Transverse colon (tissue), 4 donors: Measurements from ENCODE around the gene FBXL2. TPM values are rescaled to one million over a fixed set of nuclear protein-coding genes. Genes with fewer than 3 reads are reported as not detected.

Source experiments
- DNase-seq: peaks from one replicate; pipeline ENCODE4 v3.0.0-alpha.2; 2019
- H3K27ac ChIP-seq, 4 donors: fragments of 200-600 bp; sonication (generic); 2 replicates each; pipeline ENCODE4 v1.5.1; 2016 to 2018; ENCODE audit warnings: inconsistent platforms in 4 of 4
- H3K27me3 ChIP-seq: fragments of 200-600 bp; sonication (generic); 2 replicates; pipeline ENCODE4 v1.5.1; 2017; ENCODE audit warnings: inconsistent platforms
- H3K36me3 ChIP-seq, 4 donors: fragments of 200-600 bp; sonication (generic); 2 replicates each; pipeline ENCODE4 v1.5.1; 2017 to 2019; ENCODE audit warnings: inconsistent platforms in 4 of 4
- H3K4me1 ChIP-seq, 4 donors: fragments of 200-600 bp; sonication (generic); 2 replicates each; pipeline ENCODE4 v1.5.1; 2017 to 2020; ENCODE audit warnings: inconsistent platforms in 4 of 4
- H3K4me3 ChIP-seq, 4 donors: fragments of 200-600 bp; sonication (generic); 1 replicate in 1 of 4; 2 replicates in 3 of 4; pipeline versions ENCODE4 v1.5.1 to v1.6.1; 2017 to 2019; ENCODE audit warnings: inconsistent platforms in 4 of 4
- H3K9me3 ChIP-seq, 2 donors: fragments of 200-600 bp; sonication (generic); 2 replicates each; pipeline ENCODE4 v1.5.1; 2017 to 2019; ENCODE audit warnings: inconsistent platforms in 2 of 2
- EP300 ChIP-seq: sonication (generic); formaldehyde crosslinking; IDR thresholded peaks from one replicate; pipeline ENCODE4 v1.6.1; 2017; ENCODE audit warnings: antibody characterized with exemption, low read depth
- POLR2A ChIP-seq: fragments of 450-650 bp; IDR thresholded peaks from one replicate; pipeline ENCODE4 v1.6.1; 2016; ENCODE audit warnings: antibody characterized with exemption, mild to moderate bottlenecking, moderate library complexity
- POLR2AphosphoS5 ChIP-seq, 3 donors: sonication (generic); formaldehyde crosslinking; IDR thresholded peaks; one replicate each; pipeline ENCODE4 v1.6.1; 2016; ENCODE audit warnings: antibody characterized with exemption in 3 of 3
- WGBS, 2 donors: methylation state at CpG; one replicate each; pipeline ENCODE4 v1.1.5; 2018; ENCODE audit warnings: low coverage in 1 of 2; 5-methylcytosine and 5-hydroxymethylcytosine counted together
- in situ Hi-C, 4 donors: fragments of 200-750 bp; cut with MboI; loops; one replicate each; pipeline versions ENCODE4 v1.15.0 to v1.15.1; 2017; ENCODE audit warnings: low sequenced_read_pairs in 3 of 4, low pct_ligation_motif_present in 1 of 4, low pct_unique_long_range_greater_than_20kb in 1 of 4
- intact Hi-C: fragments of 100-400 bp; cut with DNase I; formaldehyde crosslinking; loops from one replicate; pipeline ENCODE4 v1.15.1; 2023; ENCODE audit warnings: low total_unique reads
- total RNA-seq, 4 donors: library from RNA; depleted of rRNA; stranded (reverse); fragments of >200 nt; gene quantifications; one replicate each; pipeline ENCODE4 v1.1.0, GENCODE V29; 2016
- TF ChIP-seq, protein P1 (sequence below), 5 experiments: fragments of 200-600 bp in 3 of 5; fragments of 450-650 bp in 2 of 5; sonication (generic) in 3 of 5; IDR thresholded peaks; 1 replicate in 2 of 5; 2 replicates in 3 of 5; pipeline ENCODE4 v1.5.1; 2016 to 2017; ENCODE audit warnings: antibody characterized with exemption in 5 of 5, inconsistent platforms in 3 of 5, mild to moderate bottlenecking in 2 of 5, moderate library complexity in 1 of 5

Gene FBXL2
- total RNA-seq, 4 donors from 2014 or later: 1.6 to 3.0 (median 2.6) TPM

DNA sequence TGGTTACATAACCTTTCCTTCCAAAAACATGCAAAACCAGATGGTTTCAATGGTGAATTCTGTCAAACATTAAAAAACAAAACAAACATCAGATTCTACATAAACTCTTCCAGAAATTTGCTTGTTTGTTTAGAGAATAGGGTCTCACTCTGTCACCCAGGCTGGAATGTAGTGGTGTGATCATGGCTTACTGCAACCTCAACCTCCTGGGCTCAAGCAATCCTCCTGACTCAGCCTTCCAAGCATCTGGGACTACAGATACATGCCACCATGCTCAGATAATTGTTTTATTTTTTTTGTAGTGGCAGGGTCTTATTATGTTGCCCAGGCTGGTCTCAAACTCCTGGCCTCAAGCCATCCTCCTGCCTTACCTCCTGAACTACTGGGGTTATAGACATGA is 36.1 kb downstream of the FBXL2 start:
- H3K27ac ChIP-seq: no peak overlapping the region
- H3K4me1 ChIP-seq: no peaks in the 10 kb centered on the region
- in situ Hi-C loops: no loop called here
- no peaks in the 10 kb centered on the region for H3K36me3 ChIP-seq
- H3K4me3 ChIP-seq: no peak overlapping the region
- peaks cover 5 to 9% of the 10 kb centered on the region in 2 donors for H3K9me3 ChIP-seq
- DNase-seq: no peak
- no peaks in the 10 kb centered on the region for H3K27me3 ChIP-seq
- intact Hi-C loops: no loop called here
- no peak for TF ChIP-seq EP300
- TF ChIP-seq, protein P1, sequence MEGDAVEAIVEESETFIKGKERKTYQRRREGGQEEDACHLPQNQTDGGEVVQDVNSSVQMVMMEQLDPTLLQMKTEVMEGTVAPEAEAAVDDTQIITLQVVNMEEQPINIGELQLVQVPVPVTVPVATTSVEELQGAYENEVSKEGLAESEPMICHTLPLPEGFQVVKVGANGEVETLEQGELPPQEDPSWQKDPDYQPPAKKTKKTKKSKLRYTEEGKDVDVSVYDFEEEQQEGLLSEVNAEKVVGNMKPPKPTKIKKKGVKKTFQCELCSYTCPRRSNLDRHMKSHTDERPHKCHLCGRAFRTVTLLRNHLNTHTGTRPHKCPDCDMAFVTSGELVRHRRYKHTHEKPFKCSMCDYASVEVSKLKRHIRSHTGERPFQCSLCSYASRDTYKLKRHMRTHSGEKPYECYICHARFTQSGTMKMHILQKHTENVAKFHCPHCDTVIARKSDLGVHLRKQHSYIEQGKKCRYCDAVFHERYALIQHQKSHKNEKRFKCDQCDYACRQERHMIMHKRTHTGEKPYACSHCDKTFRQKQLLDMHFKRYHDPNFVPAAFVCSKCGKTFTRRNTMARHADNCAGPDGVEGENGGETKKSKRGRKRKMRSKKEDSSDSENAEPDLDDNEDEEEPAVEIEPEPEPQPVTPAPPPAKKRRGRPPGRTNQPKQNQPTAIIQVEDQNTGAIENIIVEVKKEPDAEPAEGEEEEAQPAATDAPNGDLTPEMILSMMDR (IDR thresholded peaks at IDR 0.05): no peak

DNA sequence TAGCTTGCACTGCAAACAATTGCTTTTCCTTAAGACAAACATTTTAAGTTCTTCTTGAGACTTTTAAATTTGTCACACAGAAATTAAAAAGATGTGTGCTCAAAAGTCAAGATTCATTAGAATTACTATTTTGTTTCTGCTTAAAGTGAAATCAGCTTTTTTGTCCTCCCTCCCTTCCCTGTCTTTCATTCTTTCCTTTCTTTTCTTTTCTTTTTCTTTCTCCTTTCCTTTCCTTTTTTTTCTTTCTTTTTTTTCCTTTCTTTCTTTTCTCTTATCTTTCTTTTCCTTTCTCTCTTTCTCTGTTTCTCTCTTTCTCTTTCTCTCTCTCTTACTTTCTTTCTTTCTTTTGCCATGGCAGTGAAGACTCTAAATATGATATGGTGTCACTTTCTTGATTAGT is 37.8 kb downstream of the FBXL2 start:
- in situ Hi-C loops: no loop called here
- no peak overlapping the region for H3K27ac ChIP-seq
- no peaks in the 10 kb centered on the region for H3K36me3 ChIP-seq
- H3K9me3 ChIP-seq: peaks cover 5 to 9% of the 10 kb centered on the region in 2 donors
- intact Hi-C loops: no loop called here
- TF ChIP-seq POLR2AphosphoS5 (IDR thresholded peaks at IDR 0.05): no peak
- TF ChIP-seq, protein P1 (IDR thresholded peaks at IDR 0.05): no peak
- TF ChIP-seq POLR2A: no peak
- no peak for TF ChIP-seq EP300
- H3K4me1 ChIP-seq: no peaks in the 10 kb centered on the region
- no peaks in the 10 kb centered on the region for H3K27me3 ChIP-seq
- no peak overlapping the region for H3K4me3 ChIP-seq
- DNase-seq: no peak

DNA sequence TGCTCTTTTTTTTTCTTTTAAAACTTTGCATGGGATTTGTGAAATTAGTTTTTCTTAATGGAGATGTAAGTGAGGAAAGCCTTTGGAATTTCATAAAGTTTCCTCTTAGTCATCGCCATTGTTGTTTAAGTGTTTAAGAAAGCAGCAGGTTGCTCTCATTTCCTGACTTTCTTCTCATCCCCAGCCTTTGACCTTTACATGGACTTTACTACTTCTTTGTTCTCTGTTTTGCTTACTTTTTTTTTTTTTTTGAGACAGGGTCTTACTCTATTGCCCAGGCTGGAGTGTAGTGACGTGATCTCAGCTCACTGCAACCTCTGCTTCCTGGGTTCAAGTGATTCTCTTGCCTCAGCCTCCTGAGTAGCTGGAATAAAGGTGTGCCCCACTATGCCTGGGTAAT is 38.6 kb downstream of the FBXL2 start:
- no peaks in the 10 kb centered on the region for H3K4me1 ChIP-seq
- in situ Hi-C loops (no loop called here), intact Hi-C loops (no loop called here)
- H3K36me3 ChIP-seq: no peaks in the 10 kb centered on the region
- H3K9me3 ChIP-seq: peaks cover 1 to 4% of the 10 kb centered on the region in 2 donors
- no peak for DNase-seq
- H3K4me3 ChIP-seq: no peak overlapping the region
- no peaks in the 10 kb centered on the region for H3K27me3 ChIP-seq
- 75 to 82% methylated on average over 2 of the region's 2 CpGs for WGBS, 2 donors
- no peak for TF ChIP-seq POLR2AphosphoS5 (IDR thresholded peaks at IDR 0.05)
- TF ChIP-seq, protein P1 (IDR thresholded peaks at IDR 0.05): no peak
- TF ChIP-seq POLR2A: no peak
- TF ChIP-seq EP300: no peak
- no peak overlapping the region for H3K27ac ChIP-seq

DNA sequence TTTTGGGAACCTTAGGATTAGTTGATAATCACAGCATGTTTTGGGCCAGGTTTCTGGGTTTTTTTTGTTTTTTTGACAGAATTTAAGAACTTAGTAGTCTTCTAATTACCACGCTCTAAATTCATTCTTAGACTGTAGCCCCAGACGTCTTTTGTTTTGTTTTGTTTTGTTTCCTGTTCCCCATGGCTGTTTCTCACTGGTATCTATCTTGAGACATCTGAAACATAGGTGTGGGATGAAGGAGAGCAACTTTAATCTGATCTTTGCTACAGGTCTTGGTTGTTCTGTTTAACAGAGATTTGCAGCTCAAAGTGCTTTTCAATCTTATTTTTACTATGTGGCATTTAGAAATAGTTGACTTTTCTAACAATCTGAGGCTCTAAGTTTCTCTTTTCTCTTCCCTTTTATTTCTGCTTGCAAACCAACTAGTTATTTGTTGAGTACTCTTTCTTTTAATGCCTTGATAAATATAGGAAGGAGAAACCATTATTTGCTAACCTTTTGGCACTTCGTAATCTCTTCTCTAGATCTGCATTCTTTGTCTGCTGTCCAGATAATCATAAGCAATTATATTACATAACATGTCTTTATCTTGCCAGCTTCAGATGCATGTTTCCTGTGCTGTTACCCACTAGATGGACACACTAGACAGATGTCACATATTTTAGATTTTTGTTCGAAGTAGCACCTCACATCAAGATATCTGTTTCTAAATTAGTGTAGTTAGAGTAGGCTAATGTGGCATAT is 40.9 kb downstream of the FBXL2 start:
- WGBS, 2 donors: 54 to 61% methylated on average over 4 of the region's 4 CpGs
- H3K4me3 ChIP-seq: no peak overlapping the region
- intact Hi-C loops: no loop called here
- no peak overlapping the region for H3K27ac ChIP-seq
- H3K9me3 ChIP-seq: no peaks in the 10 kb centered on the region
- no peaks in the 10 kb centered on the region for H3K27me3 ChIP-seq
- no peaks in the 10 kb centered on the region for H3K36me3 ChIP-seq
- no peak for DNase-seq
- H3K4me1 ChIP-seq: no peaks in the 10 kb centered on the region
- no peak for TF ChIP-seq POLR2A
- in situ Hi-C loops: no loop called here

DNA sequence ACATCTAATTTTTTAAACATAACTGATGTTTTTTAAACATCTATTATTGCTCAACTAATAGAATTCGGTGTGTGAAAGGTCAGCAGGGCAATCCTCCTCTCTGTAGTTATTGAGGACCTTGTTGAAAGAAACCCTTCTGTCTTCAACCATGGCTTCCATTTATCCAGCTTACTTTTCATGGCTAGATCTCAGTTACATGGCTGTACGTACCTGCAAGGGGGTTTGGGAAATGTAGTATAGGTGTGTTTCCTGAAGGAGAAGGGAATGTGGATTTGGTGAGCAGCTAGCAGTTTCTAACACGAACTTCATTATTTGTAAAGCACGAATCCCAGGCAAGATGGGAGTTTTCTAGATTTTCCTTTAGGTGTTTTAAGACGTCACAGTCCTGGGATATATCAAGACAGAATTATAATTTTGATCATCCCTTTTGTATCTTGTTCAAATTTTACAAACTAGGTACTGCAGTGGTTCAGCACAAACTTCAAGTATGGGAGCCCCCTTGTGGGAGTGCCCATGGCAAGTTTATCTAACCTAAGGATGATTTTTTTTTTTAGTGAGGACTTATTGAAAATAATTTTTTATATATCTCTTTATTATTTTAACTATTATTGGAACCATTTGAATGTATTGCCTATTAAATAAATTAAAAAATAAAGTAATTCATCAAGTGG is 41.6 kb downstream of the FBXL2 start:
- WGBS, 2 donors: 63 to 79% methylated on average over 5 of the region's 5 CpGs
- H3K36me3 ChIP-seq: no peaks in the 10 kb centered on the region
- no peak overlapping the region for H3K4me3 ChIP-seq
- H3K27me3 ChIP-seq: no peaks in the 10 kb centered on the region
- TF ChIP-seq POLR2AphosphoS5 (IDR thresholded peaks at IDR 0.05) (no peak), POLR2A (no peak), EP300 (no peak)
- TF ChIP-seq, protein P1 (IDR thresholded peaks at IDR 0.05): no peak
- in situ Hi-C loops (no loop called here), intact Hi-C loops (no loop called here)
- no peaks in the 10 kb centered on the region for H3K9me3 ChIP-seq
- H3K4me1 ChIP-seq: no peaks in the 10 kb centered on the region
- no peak overlapping the region for H3K27ac ChIP-seq
- no peak for DNase-seq
